Fibroblast of lung (primary cell): ENCODE results near the gene BIRC5.

Experiments
- CTCF ChIP-seq, 2 donors: IDR thresholded peaks in 1 of 2; conservative IDR thresholded peaks in 1 of 2; 1 replicate in 1 of 2; 2 replicates in 1 of 2; pipeline ENCODE4 v1.5.1; 2011 to 2012; ENCODE audit warnings: low read length in 2 of 2, control low read depth in 1 of 2, inconsistent platforms in 1 of 2, low read depth in 1 of 2, mild to moderate bottlenecking in 1 of 2
- EZH2 ChIP-seq: IDR thresholded peaks from 2 replicates; pipeline ENCODE4 v1.5.1; 2012; ENCODE audit warnings: low read length, control low read depth, mild to moderate bottlenecking; ENCODE audit errors: missing control alignments

GRCh38 chr17:78174346-78174869, 39.6 kb upstream of the BIRC5 start:
- no peak for TF ChIP-seq CTCF (conservative IDR thresholded peaks at IDR 0.05 in 1 of 2, IDR thresholded peaks at IDR 0.05 in 1 of 2; ENCODE audit: low read depth in 1 of 2, low read length in 2 of 2)
- no peak for TF ChIP-seq EZH2
